Tibial nerve (tissue), 3 donors: ENCODE data around the gene SYTL1.

Experiments used
- POLR2A ChIP-seq, 2 donors: fragments of 450-650 bp; IDR thresholded peaks; one replicate each; pipeline ENCODE4 v1.6.1; 2017; ENCODE audit warnings: antibody characterized with exemption in 2 of 2, mild to moderate bottlenecking in 2 of 2, moderate library complexity in 2 of 2
- TF ChIP-seq, protein P1 (sequence below), 5 experiments: fragments of 200-600 bp in 3 of 5; fragments of 450-650 bp in 2 of 5; sonication (generic) in 3 of 5; IDR thresholded peaks; one replicate each; pipeline ENCODE4 v1.5.1; 2016 to 2019; ENCODE audit warnings: antibody characterized with exemption in 5 of 5, mild to moderate bottlenecking in 3 of 5, moderate library complexity in 2 of 5

DNA sequence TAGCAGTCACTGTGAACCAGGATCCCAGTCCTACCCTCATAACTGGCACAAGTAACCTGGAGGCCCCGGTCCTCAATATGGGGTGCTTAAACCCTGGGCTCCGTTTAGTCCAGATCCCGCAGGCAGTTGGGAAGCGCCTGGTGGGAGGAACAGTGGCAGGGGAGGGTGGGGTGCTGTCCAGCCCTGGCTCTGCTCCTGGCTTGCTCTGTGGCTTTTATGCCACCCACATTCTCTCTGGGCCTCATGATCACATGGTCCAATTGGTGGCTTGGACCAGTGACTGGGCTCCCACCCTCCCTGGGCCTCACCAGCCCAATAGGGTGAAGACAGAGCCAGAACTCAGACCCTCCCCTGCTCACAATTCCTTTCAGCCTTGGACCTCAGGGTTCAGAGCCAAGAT is 38.4 kb downstream of the SYTL1 start:
- no peak for TF ChIP-seq POLR2A (IDR thresholded peaks at IDR 0.05)
- TF ChIP-seq, protein P1, sequence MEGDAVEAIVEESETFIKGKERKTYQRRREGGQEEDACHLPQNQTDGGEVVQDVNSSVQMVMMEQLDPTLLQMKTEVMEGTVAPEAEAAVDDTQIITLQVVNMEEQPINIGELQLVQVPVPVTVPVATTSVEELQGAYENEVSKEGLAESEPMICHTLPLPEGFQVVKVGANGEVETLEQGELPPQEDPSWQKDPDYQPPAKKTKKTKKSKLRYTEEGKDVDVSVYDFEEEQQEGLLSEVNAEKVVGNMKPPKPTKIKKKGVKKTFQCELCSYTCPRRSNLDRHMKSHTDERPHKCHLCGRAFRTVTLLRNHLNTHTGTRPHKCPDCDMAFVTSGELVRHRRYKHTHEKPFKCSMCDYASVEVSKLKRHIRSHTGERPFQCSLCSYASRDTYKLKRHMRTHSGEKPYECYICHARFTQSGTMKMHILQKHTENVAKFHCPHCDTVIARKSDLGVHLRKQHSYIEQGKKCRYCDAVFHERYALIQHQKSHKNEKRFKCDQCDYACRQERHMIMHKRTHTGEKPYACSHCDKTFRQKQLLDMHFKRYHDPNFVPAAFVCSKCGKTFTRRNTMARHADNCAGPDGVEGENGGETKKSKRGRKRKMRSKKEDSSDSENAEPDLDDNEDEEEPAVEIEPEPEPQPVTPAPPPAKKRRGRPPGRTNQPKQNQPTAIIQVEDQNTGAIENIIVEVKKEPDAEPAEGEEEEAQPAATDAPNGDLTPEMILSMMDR (IDR thresholded peaks at IDR 0.05) = no peak
